HCT116 (cell line): ENCODE measurements around the gene OR5J2. TPM values are rescaled to one million over a fixed set of nuclear protein-coding genes. Genes with fewer than 3 reads are reported as not detected.
"Not testable (repeated sequence)": the region's sequence is repeated elsewhere in the genome, so short reads cannot be mapped to it uniquely, and the experiment has no call there.

ENCODE experiments used
- ATAC-seq: fragments of 200-7000 bp; cut with Tn5 transposase; 2 replicates; pipeline ENCODE4 v1.9.1; 2020; ENCODE audit warnings: mild to moderate bottlenecking, moderate library complexity
- BruUV-seq: library from RNA; stranded (reverse); fragments of 400-500 nt; replicated peaks from 2 replicates; lab custom pipeline; 2021; lab: Mats Ljungman, UMichigan
- CTCF ChIA-PET: fragments of 300-600 bp; sonication (Branson Sonifier 250); formaldehyde crosslinking; loops from one replicate; lab custom pipeline; 2021; ENCODE audit warnings: antibody characterized with exemption; lab: Charles Lee
- POLR2A ChIA-PET: fragments of 300-600, 350-600 bp; sonication (Branson Sonifier 250); formaldehyde crosslinking; loops from one replicate; lab custom pipeline; 2021; ENCODE audit warnings: antibody characterized with exemption; lab: Charles Lee
- RAD21 ChIA-PET, 2 experiments: fragments of 300-600 bp; sonication (Branson Sonifier 250); formaldehyde crosslinking; loops; one replicate each; lab custom pipeline; 2023; ENCODE audit warnings: low total read pairs in 2 of 2; ENCODE audit not compliant: uncharacterized antibody in 2 of 2, unreplicated experiment in 2 of 2, low non-redundant PET in 1 of 2; lab: Charles Lee
- DNase-seq: peaks from one replicate; pipeline ENCODE4 v3.0.0-alpha.2; 2010; ENCODE audit warnings: low read depth, low spot score
- H2AFZ ChIP-seq: fragments of 200-600 bp; shearing (Covaris generic), sonication (generic); 2 replicates; pipeline ENCODE4 v1.6.1; 2017; ENCODE audit warnings: low read depth, mixed run types, mixed read lengths, antibody characterized with exemption, low read length; ENCODE audit not compliant: poor library complexity, severe bottlenecking
- H3K27ac ChIP-seq: 2 replicates; pipeline ENCODE4 v1.5.1; 2012; ENCODE audit warnings: low read depth, low read length
- H3K27me3 ChIP-seq: fragments of 200-600 bp; sonication (generic); 2 replicates; pipeline ENCODE4 v1.6.1; 2016; ENCODE audit warnings: mixed run types, low read length, mixed read lengths; ENCODE audit not compliant: insufficient read depth
- H3K36me3 ChIP-seq, 2 experiments: fragments of 200-500 bp in 1 of 2; fragments of 200-600 bp in 1 of 2; sonication (Bioruptor generic) in 1 of 2; sonication (generic) in 1 of 2; 2 replicates each; pipeline versions ENCODE4 v1.5.1 to v1.6.1; 2014 to 2016; ENCODE audit warnings: low read length in 2 of 2, inconsistent platforms in 1 of 2, mixed read lengths in 1 of 2, mixed run types in 1 of 2; ENCODE audit not compliant: insufficient read depth in 2 of 2, control insufficient read depth in 1 of 2
- H3K4me1 ChIP-seq, 2 experiments: fragments of 200-600 bp in 1 of 2; sonication (generic) in 1 of 2; 2 replicates each; pipeline versions ENCODE4 v1.5.1 to v1.6.1; 2012 to 2017; ENCODE audit warnings: low read length in 2 of 2, inconsistent platforms in 1 of 2, mild to moderate bottlenecking in 1 of 2, mixed read lengths in 1 of 2, mixed run types in 1 of 2, moderate library complexity in 1 of 2; ENCODE audit not compliant: insufficient read depth in 2 of 2, control insufficient read depth in 1 of 2
- H3K4me2 ChIP-seq: fragments of 200-600 bp; sonication (generic); 2 replicates; pipeline ENCODE4 v1.6.1; 2017; ENCODE audit warnings: mixed run types, low read length, mixed read lengths
- H3K4me3 ChIP-seq, 2 experiments: fragments of 200-600 bp in 1 of 2; sonication (generic) in 1 of 2; replicated peaks in 1 of 2; 2 replicates each; pipeline ENCODE4 v1.5.1; 2011 to 2016; ENCODE audit warnings: low read length in 2 of 2, control low read depth in 1 of 2, low read depth in 1 of 2, mild to moderate bottlenecking in 1 of 2, mixed read lengths in 1 of 2, mixed run types in 1 of 2
- H3K79me2 ChIP-seq: fragments of 200-600 bp; sonication (generic); 2 replicates; pipeline ENCODE4 v1.6.1; 2017; ENCODE audit warnings: mild to moderate bottlenecking, mixed run types, low read length, moderate library complexity, mixed read lengths; ENCODE audit not compliant: insufficient read depth
- H3K9ac ChIP-seq: fragments of 200-600 bp; sonication (generic); 2 replicates; pipeline ENCODE4 v1.6.1; 2016; ENCODE audit warnings: low read length, mixed read lengths
- H3K9me2 ChIP-seq: fragments of 200-600 bp; sonication (generic), shearing (Covaris generic); 2 replicates; pipeline ENCODE4 v1.6.1; 2017; ENCODE audit warnings: mixed run types, mild to moderate bottlenecking, moderate library complexity; ENCODE audit not compliant: insufficient read depth
- H3K9me3 ChIP-seq, 2 experiments: fragments of 200-500 bp in 1 of 2; fragments of 200-600 bp in 1 of 2; sonication (Bioruptor generic) in 1 of 2; sonication (generic) in 1 of 2; 2 replicates each; pipeline ENCODE4 v1.6.1; 2014 to 2017; ENCODE audit warnings: low read length in 2 of 2, mixed read lengths in 2 of 2, inconsistent platforms in 1 of 2, low read depth in 1 of 2, mild to moderate bottlenecking in 1 of 2, mixed run types in 1 of 2, moderate library complexity in 1 of 2; ENCODE audit not compliant: control insufficient read depth in 1 of 2, insufficient read depth in 1 of 2
- H4K20me1 ChIP-seq: fragments of 200-600 bp; sonication (generic), shearing (Covaris generic); 2 replicates; pipeline ENCODE4 v1.6.1; 2017; ENCODE audit warnings: mixed run types, mild to moderate bottlenecking, moderate library complexity; ENCODE audit not compliant: insufficient read depth
- EZH2 ChIP-seq: fragments of 200-600 bp; sonication (generic); IDR thresholded peaks from 2 replicates; pipeline ENCODE4 v1.6.1; 2017; ENCODE audit warnings: antibody characterized with exemption, mixed run types
- RAD21 ChIP-seq: IDR thresholded peaks from 2 replicates; pipeline ENCODE4 v1.6.1; 2012; ENCODE audit warnings: low read depth, mild to moderate bottlenecking
- intact Hi-C: fragments of 100-400 bp; cut with micrococcal nuclease; formaldehyde crosslinking; loops from 2 replicates; pipeline ENCODE4 v1.10.0; 2022
- total RNA-seq: library from RNA; stranded (reverse); gene quantifications from one replicate; pipeline ENCODE4 v1.2.1, GENCODE V29; 2021; ENCODE audit not compliant: unreplicated experiment

The OR5J2 gene
- total RNA-seq, 1 experiment from 2014 or later, result not detected

DNA sequence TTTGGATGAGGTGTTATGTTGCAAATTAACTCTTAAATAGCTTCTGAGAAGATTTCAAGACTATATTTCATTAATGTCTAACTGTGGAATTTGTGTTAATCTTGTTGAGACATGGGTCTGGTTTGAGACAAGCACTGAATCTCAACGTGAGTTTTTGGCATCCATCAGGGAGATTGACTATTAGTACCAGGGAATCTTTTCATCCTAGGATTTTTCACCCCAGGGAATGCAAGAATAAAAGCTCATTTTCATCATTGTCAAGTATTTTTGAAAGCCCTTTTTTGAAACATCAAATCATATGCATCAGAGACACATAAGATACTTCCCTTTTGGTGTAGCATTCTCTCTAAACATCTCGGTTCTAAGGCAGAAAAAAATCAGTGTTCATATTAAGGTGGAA lies 38.1 kb downstream of the OR5J2 start:
- no TSS peak for BruUV-seq
- Histone ChIP-seq H3K27me3 (no peaks in the 10 kb centered on the region), H3K79me2 (no peaks in the 10 kb centered on the region), H4K20me1 (no peaks in the 10 kb centered on the region), H3K4me2 (no peak overlapping the region), H3K9ac (no peak overlapping the region), H3K27ac (no peak overlapping the region), H3K9me2 (no peaks in the 10 kb centered on the region), H3K9me3 (peaks cover 8 to 13% of the 10 kb centered on the region in 2 experiments; a peak in 2 of 4 replicates), H3K4me3 (no peak overlapping the region), H3K36me3 (no peaks in the 10 kb centered on the region), H3K4me1 (no peaks in the 10 kb centered on the region), H2AFZ (no peak overlapping the region)
- intact Hi-C loops, result no loop called here
- ATAC-seq (no peak), DNase-seq (no peak)
- CTCF ChIA-PET, result no interaction called here
- RAD21 ChIA-PET, result no interaction called here
- POLR2A ChIA-PET, result no interaction called here
- TF ChIP-seq RAD21, result no peak
- TF ChIP-seq EZH2, result no peak

DNA sequence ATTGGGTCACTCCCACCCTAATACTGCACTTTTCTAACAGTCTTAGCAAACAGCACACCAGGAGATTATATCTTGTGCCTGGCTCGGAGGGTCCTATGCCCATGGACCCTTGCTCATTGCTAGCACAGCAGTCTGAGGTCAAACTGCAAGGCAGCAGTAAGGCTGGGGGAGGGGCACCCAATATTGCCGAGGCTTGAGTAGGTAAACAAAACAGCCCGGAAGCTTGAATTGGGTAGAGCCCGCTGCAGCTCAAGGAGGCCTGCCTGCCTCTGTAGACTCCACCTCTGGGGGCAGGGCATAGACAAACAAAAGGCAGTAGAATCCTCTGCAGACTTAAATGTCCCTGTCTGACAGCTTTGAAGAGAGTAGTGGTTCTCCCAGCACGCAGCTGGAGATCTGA lies 43.3 kb downstream of the OR5J2 start:
- H3K4me1 ChIP-seq, H3K4me2 ChIP-seq, H2AFZ ChIP-seq, DNase-seq, H3K9me3 ChIP-seq, H4K20me1 ChIP-seq, BruUV-seq, CTCF ChIA-PET, H3K36me3 ChIP-seq, H3K9ac ChIP-seq, H3K4me3 ChIP-seq, H3K9me2 ChIP-seq, POLR2A ChIA-PET, intact Hi-C loops, H3K27ac ChIP-seq, H3K79me2 ChIP-seq, H3K27me3 ChIP-seq, ATAC-seq, RAD21 ChIA-PET: not testable (repeated sequence)

Other genes starting within 250 kb of the OR5J2 start
- not detected for gene OR5I1, start 240.2 kb upstream of the OR5J2 start, total RNA-seq
- gene OR10AG1, start 206.7 kb upstream of the OR5J2 start, total RNA-seq, result not detected
- gene OR5F1, start 182.0 kb upstream of the OR5J2 start, total RNA-seq, result not detected
- gene OR5AS1, start 149.0 kb upstream of the OR5J2 start, total RNA-seq, result not detected
- not detected for gene OR8I2, start 83.3 kb upstream of the OR5J2 start, total RNA-seq
- gene OR8H2, start 72.9 kb upstream of the OR5J2 start, total RNA-seq, result not detected
- gene OR8H3, start 54.2 kb upstream of the OR5J2 start, total RNA-seq, result not detected
- gene OR8J3, start 36.4 kb upstream of the OR5J2 start, total RNA-seq, result not detected
- gene OR8K5, start 16.3 kb upstream of the OR5J2 start, total RNA-seq, result not detected
- not detected for gene OR5T2, start 57.6 kb downstream of the OR5J2 start, total RNA-seq
- not detected for gene OR5T3, start 75.6 kb downstream of the OR5J2 start, total RNA-seq
- not detected for gene OR5T1, start 97.5 kb downstream of the OR5J2 start, total RNA-seq
- gene OR8H1, start 115.6 kb downstream of the OR5J2 start, total RNA-seq, result not detected
- gene OR8K3, start 138.5 kb downstream of the OR5J2 start, total RNA-seq, result not detected
- not detected for gene OR8K1, start 169.4 kb downstream of the OR5J2 start, total RNA-seq
- gene OR8J1, start 177.7 kb downstream of the OR5J2 start, total RNA-seq, result not detected
- not detected for gene OR8U1, start 199.0 kb downstream of the OR5J2 start, total RNA-seq
- not detected for gene OR5AL1, start 236.1 kb downstream of the OR5J2 start, total RNA-seq